SKM-1 (cell line): ENCODE data around the gene XG.
"Not testable (repeated sequence)": the region's sequence is repeated elsewhere in the genome, so short reads cannot be mapped to it uniquely, and the experiment has no call there.

Source experiments
- DNase-seq: peaks from one replicate; lab custom pipeline; 2025; ENCODE audit not compliant: unreplicated experiment; lab: John Stamatoyannopoulos, UW

XG gene

DNA sequence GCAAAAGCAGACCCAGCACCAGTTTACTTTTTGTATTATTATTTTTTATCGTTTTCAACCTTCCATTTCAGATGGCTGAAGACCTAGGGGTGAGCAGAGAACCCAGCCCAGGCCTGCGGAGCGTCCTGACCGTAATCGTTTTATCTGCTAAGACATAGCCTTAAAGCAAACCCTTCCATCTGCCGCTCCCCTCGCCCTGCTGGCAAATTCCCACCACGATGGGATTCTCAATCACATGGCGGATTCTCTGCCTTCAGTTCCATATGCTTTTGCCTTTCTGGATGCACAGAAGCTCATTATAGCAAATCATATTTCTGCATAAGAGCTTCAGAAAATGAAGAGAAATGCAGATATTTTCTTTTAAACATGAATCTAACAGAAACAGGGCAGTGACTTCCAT, 18.6 kb upstream of the XG start:
- no peak for DNase-seq

DNA sequence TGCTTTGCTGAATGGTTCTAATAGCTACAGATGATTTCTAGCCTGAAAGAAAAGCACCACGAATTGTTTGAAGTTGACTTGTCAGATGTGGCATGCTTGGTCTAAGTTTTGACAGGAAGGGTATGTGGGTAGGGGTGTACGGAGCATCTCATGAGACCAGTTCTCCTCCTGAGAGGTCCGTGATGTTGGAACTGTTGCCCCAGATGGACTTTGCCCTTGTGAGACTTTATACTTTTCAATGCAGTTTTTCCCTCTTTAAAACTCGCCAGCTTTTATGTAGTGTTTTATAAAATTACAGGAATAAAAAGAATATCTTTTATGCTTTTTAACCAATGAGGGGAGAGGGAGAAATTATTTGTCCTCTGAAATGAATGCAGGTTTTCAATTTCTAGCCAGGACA, 16.6 kb upstream of the XG start:
- DNase-seq, result no peak

DNA sequence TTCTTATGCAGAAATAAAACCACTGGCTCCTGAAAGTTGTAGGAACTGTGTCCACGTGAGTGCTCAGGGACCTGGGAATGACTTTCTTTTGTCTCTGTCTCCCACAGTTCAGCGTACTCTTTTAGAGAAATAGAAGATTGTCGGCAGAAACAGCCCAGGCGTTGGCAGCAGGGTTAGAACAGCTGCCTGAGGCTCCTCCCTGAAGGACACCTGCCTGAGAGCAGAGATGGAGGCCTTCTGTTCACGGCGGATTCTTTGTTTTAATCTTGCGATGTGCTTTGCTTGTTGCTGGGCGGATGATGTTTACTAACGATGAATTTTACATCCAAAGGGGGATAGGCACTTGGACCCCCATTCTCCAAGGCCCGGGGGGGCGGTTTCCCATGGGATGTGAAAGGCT, 11.2 kb upstream of the XG start:
- DNase-seq, result no peak

DNA sequence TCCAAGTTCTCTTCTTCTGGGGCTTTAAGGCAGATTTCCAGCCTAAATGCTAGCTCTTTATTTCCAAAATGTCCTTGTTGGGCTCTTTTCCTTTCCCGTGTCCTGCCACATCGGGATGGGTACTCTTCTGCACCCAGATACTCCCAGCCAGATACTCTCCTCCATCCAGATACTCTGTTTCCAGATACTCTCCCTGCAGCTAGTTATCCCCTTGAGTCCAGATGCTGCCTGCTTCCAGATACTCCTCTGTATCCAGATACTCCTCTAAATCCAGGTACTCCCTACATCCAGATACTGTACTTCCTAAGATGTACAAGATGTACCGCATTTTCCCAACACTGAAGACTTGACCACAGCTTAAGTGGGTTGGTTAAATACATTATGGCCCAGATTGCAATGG, 10.5 kb upstream of the XG start:
- no peak for DNase-seq

DNA sequence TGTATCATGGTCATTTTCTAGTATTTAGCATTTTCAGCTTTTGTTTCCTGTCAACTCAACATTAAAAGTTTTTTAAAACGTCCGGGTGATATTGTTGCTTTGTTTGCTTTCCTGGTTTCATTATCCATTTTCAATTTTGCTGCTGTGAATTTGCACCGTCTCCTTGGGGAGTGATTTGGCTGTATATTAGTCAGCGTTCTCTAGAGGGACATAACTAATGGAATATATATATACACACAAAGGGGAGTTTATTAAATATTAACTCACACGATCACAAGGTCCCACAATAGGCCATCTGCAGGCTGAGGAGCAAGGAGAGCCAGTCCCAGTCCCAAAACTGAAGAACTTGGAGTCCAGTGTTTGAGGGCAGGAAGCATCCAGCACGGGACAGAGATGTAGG, 5.6 kb upstream of the XG start:
- DNase-seq, result not testable (repeated sequence)

DNA sequence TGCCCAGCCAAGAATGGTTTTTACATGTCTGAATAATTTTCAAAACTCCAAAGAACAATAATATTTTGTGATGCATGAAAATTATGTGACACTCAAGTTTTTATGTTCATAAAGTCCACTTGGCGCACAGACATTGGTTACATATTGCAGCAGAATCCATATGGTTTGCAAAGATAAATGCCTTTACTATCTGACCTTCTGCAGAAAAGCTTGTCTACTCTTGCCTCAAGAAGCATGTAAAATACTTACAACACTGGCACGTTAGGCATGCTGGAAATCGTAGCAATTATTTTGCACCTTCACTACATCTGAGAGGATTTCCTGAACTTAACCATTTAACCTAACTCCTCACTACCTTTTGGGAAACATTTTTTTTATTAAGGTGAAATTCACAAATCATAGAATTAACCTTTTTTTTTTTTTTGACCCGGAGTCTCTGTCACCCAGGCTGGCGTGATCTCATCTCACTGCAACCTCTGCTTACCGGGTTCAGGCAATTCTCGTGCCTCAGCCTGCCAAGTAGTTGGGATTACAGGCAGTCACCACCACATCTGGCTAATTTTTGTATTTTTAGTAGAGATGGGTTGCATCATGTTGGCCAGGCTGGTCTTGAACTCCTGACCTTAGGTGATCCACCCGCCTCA, 3.5 kb upstream of the XG start:
- DNase-seq, result no peak

DNA sequence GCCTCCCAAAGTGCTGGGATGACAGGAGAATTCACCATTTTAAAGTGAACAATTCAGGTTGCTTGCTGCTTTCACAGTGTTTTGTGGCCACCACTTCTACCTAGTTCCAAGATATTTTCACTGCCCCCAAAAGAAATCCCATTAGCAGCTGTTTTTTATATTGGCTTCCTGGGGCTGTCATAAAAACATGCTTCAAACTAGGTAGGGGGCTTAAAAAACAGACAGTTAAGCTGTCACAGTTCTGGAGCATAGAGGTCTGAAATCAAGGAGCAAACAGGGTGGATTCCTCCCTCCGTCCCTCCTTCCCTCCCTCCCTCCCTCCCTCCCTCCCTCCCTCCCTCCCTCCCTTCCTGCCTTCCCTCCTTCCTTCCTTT, 3.0 kb upstream of the XG start:
- DNase-seq, result no peak

DNA sequence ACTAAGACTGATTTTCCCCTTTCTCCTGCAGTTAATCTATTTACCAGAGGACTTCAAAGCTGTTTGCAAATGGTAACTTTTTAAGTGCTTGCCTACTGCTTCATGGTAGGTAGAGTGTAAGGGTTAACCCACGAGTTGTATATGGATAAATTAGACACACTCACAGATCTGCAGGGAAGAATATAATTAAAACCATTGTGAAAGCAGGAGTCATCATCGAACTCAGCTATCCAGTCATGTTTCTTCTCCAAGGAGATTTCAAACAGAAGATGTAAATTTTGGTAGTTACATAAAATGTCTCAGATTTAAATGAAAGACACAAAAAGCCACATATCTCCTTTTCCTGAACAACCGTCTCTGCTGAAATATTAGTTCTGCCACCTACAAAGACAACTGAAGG, 549 bp upstream of the XG start:
- no peak for DNase-seq

DNA sequence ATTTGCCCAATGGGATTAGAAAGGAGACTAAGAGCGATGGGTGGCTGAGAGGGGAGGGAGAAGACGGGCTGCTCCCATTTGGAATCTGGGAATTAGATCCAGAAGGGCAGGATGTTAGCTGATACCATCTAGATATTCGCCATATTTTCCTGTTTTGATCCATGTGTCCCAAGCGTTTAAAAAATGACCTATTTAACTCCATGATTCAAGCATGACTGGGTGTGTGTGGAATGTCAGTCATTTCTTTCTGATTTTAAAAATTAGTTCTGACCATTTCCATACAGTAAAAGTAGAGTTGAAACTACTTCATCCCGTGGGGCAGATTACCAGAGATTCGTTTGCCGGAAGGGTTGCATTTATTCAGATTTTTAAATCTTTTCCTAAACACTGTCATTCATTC, 601 bp downstream of the XG start:
- not testable (repeated sequence) for DNase-seq

DNA sequence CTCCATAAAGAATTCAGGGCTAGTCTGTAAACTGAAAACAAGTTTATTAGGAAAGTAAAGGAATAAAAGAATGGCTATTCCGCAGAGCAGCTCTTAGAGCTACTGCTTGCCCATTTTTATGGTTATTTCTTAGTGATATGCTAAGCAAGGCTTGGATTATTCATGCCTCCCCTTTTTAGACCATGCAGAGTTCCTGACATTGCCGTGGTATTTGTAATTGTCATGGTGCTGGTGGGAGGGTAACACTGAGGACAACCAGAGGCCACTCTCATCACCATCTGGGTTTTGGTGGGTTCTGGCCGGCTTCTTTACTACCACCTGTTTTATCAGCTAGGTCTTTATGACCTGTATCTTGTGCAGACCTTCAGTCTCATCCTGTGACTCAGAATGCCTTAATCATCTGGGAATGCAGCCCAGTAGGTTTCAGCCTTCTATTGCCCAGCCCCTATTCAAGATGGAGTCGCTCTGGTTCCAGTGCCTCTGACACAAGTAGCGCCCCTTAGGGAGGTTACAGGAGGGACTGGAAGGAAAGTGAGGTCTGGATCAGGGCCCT, 3.4 kb downstream of the XG start:
- DNase-seq, result not testable (repeated sequence)

DNA sequence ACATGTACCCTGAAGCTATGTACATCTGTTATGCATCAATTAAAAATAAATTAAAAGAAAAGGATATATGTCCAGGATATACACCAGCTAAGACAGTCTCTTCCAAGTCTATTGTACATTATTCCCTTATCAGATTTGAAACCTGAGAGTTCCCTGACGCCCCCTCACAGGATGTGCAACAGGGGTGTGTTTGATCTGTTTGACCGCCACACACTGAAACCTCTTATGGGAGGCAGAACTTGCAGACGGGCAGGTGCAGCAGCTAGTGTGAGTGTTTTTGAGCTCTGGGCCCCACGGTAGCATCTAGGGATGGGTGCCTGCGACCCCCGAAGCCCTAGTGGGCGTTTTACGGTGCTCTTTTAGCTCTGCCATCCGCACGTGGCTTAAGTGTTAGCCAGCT, 4.7 kb downstream of the XG start:
- DNase-seq, result no peak

DNA sequence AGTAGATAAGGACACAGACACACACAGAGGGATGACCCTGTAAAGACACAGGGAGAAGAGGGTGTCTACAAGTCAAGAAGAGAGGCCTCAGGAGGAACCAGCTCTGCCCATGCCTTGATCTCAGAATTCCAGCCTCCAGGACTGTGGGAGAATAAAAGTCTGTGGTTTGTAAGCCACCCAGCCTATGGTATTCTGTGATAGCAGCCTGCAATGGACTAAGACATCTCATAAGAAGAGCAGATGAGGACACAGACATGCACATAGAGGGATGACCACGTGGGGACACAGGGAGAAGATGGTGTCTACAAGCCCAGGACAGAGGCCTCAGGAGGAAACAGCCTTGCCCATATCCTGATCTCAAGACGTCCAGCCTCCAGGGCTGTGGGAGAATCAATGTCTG, 9.4 kb downstream of the XG start:
- no peak for DNase-seq

DNA sequence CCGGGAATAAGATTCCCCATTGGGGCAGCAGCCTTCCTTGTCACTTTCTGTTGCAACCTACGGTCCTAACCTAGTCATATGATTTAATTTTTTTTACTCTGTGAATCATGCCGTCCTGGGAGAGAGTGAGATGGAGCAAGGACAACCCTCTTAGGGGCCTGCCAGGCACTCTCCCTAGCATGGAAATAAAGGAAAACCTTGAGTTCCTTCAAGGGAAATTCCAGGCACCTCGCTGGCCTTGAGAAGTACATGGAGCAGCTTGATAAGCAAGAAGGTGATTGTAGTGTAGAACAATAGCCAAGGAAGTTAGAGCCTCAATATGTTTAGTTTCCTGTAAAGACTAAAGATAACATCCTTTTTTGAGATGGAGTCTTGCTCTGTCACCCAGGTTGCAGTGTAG, 10.8 kb downstream of the XG start:
- not testable (repeated sequence) for DNase-seq

DNA sequence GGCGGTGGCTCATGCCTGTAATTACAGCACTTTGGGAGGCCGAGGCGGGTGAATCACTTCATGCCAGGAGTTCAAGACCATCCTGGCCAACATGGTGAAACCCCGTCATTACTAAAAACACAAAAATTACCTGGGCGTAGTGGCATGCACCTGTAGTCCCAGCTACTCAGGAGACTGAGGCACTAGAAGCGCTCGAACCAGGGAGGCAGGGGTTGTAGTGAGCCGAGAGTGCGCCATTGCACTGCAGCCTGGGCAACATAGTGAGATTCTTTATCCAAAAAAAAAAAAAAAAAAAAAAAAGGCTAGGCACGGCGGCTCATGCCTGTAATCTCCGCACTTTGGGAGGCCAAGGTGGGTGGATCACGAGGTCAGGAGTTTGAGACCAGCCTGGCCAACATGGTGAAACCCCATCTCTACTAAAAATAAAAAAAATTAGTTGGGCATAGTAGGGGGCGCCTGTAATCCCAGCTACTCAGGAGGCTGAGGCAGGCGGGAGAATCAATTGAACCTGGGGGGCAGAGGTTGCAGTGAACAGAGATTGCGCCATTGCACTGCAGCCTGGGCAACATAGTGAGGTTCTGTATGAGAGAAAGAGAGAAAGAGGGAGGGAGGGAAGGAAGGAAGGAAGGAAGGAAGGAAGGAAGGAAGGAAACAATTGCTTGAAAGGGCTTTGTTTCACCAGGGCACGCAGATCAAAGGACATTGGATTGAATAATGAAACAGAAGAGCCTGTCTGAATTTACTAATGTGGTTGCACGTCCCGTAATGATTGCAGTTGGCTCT, 13.1 kb downstream of the XG start:
- not testable (repeated sequence) for DNase-seq

DNA sequence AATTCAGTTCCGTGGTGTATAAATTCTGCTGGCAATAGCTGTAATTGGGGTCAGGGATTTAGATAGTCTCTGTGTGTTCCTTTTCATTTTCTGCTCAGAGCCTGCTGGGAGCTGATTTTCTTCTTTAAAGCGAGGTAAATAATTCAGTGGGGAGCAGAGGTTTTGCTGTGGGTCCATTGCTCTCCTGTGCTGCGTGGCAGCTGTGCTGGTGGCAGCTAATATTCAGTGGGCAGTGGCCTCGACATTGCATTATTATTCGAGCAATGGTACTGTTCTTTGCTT, 13.7 kb downstream of the XG start:
- no peak for DNase-seq

DNA sequence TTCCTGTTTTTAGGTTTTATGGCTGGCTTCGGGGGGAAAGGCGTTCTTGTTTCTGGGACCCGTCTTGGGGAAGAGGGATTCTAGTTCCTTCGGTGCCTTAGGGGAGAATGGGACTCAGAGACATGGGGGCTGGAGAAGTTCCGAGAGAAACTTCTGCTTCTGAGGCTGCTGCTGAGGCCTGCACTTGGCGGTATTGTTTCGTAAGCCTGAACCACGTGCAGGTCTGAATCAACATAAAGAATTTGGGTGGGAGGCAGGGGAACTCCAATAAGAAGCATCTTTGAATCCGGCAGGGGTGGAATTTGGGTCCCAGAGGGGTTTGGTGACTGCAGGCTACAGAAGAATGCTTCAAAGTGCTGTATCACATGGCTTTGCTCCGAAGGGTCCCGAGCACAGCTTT, 15.1 kb downstream of the XG start:
- DNase-seq, result no peak

DNA sequence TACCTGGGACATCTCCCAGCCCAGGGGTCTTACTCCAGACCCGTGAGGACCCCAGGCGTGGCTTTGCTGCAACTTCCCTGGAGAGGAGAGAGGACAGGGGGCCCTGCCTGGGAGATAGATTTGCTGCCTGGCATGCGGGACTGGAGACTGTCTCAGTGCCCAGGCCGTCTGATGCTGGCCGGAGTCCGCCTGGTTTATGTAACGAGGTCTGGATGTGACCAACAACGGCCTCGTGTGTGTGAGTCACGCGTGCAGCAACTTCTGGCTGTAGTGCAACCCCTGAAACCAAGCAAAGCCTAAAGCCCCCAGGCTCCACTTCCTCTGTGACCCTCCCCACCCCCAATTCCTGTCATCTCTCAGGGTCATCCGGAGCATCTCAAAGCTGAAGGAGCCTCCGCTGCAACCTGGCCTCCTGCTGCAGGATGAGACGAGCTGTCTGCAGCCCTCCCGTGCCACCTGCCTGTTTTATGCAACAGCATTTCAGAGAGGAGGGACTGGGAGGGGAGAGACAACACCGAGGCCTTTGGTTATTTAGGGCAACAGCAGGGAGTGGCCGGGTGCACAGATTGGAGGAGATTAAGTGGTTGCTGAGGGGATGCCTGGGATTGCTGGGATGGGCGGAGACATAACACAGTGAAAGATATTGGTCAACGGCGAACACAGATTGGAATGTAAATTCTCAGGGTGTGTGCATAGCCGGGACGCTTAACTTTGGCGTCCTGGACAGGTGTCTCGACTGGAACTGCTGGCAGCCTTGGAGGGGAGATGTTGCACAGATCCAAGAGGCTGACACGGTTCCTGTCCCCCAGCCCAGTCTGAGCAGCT, 16.0 kb downstream of the XG start:
- DNase-seq, result no peak

DNA sequence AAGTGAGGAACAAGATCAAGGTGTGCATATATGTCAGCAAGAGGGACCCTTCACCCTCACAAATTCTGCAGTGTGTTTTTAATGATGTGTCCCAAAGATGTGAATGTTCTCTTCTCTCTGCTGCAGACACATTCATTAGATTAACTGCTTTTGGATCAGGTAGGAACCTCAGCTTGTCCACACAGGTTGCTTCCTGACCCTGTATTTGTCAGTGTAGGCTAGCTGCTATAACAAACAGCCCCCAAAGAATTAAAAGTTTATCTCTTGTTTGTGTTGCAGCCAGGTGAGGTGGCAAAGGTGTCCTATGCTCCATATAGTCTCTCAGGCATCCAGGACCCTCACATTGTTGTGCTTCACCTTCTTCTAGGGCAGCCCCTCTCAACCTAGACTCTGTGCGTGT, 17.8 kb downstream of the XG start:
- no peak for DNase-seq

DNA sequence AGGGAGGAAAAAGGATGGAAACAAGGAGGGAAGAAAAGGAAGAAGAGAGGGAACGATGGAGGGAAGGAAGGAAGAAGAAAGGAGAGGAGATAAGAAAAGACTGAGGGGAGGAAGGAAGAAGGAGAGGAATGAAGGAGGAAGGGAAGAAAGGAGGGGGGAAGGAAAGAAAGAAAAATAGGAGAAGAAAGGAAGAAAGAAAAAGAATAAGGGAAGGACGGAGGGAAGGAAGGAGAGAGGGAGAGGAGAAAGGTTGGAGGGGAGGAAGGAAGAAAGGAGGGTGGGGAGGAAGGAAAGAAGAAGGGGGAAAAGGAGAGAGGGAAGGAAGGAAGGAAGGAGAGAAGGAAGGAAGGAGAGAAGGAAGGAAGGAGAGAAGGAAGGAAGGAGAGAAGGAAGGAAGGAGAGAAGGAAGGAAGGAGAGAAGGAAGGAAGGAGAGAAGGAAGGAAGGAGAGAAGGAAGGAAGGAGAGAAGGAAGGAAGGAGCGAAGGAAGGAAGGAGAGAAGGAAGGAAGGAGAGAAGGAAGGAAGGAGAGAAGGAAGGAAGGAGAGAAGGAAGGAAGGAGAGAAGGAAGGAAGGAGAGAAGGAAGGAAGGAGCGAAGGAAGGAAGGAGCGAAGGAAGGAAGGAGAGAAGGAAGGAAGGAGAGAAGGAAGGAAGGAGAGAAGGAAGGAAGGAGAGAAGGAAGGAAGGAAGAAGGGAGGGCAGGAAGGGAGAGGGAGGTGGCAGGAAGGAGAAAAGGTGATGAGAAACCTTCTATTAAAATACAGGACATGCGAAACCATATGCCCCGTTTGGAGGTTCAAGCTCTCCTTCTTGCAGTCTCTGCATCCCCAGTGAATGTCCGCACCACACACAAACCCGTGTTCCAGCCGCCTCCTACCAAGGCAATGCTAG, 21.6 kb downstream of the XG start:
- not testable (repeated sequence) for DNase-seq

DNA sequence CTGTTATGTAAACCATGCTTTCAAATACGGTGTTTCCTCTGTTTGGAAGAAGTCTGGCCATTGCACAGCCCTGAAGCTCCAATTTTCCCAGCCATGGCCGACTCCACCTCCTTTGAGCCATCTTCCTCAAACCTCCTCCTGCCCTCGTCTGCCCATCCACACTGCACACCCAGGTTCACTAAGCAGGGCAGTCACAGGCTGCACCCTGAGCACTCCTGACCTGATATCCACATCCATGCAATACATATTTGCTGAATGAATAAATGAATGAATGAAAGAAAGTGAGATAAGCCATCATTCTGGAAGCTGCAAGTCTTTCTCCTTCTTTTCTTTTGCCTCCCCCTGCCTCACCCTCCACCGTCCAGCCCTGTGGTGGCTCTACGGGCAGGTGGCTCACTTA, 22.2 kb downstream of the XG start:
- DNase-seq, result no peak

DNA sequence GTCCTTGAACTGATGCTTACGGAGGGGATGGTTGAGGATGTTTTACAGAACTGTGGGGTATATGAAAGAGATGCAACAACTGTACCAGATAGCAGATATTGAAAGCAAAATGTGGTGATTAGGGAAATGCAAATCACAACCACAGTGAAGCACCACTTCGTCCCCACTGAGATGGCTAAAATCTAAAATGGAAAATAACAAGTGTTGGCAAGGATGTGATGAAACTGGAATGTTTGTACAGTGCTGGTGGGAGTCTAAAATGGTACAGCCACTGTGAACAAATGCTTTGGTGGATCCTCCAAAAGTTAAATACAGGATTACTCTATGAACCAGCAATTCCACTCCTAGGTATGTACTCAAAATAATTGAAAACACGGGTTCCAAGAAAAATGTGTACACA, 22.9 kb downstream of the XG start:
- no peak for DNase-seq
